IPS DF 4.7 (cell line): ENCODE measurements around the gene PTPRO.
A peak's percentile ranks its signal among the peaks of the same experiment; 100 is the strongest.

Source experiments
- DNase-seq: peaks from one replicate; pipeline ENCODE4 v3.0.0-alpha.2; 2013; ENCODE audit warnings: low spot score; ENCODE audit errors: extremely low read depth

The PTPRO gene

GRCh38 chr12:15322164-15323061 lies at the start of gene PTPRO:
TSS of gene PTPRO (plus strand) at chr12:15322508.
- peak; percentile 36 for DNase-seq

GRCh38 chr12:15273896-15274295 lies 48.4 kb upstream of the PTPRO start:
- no peak for DNase-seq

GRCh38 chr12:15274561-15274967 lies 47.7 kb upstream of the PTPRO start:
- DNase-seq: no peak

- peak; percentile 46 for DNase-seq
Observed at GRCh38 chr12:15276088-15276698, 46.1 kb upstream of the PTPRO start.

GRCh38 chr12:15278816-15279658 lies 43.3 kb upstream of the PTPRO start:
- no peak for DNase-seq

GRCh38 chr12:15280930-15281329 lies 41.4 kb upstream of the PTPRO start:
- no peak for DNase-seq

- no peak for DNase-seq
Observed at GRCh38 chr12:15289192-15289591, 33.1 kb upstream of the PTPRO start.

- DNase-seq: no peak
Observed at GRCh38 chr12:15293731-15294130, 28.6 kb upstream of the PTPRO start.

GRCh38 chr12:15299947-15300346 lies 22.4 kb upstream of the PTPRO start:
- no peak for DNase-seq

- no peak for DNase-seq
Observed at GRCh38 chr12:15304296-15304695, 18.0 kb upstream of the PTPRO start.

- DNase-seq: no peak
Observed at GRCh38 chr12:15306605-15307004, 15.7 kb upstream of the PTPRO start.

GRCh38 chr12:15307079-15307478 lies 15.2 kb upstream of the PTPRO start:
- no peak for DNase-seq

GRCh38 chr12:15318841-15319240 lies 3.5 kb upstream of the PTPRO start:
- no peak for DNase-seq

GRCh38 chr12:15320881-15321280 lies 1.4 kb upstream of the PTPRO start:
- no peak for DNase-seq

GRCh38 chr12:15323480-15323879 lies 1.2 kb downstream of the PTPRO start:
- no peak for DNase-seq

- no peak for DNase-seq
Observed at GRCh38 chr12:15329891-15330290, 7.6 kb downstream of the PTPRO start.

- DNase-seq: no peak
Observed at GRCh38 chr12:15334225-15334624, 11.9 kb downstream of the PTPRO start.

GRCh38 chr12:15335959-15336358 lies 13.7 kb downstream of the PTPRO start:
- no peak for DNase-seq

- DNase-seq: no peak
Observed at GRCh38 chr12:15336768-15337553, 14.7 kb downstream of the PTPRO start.

- DNase-seq: no peak
Observed at GRCh38 chr12:15341371-15341770, 19.1 kb downstream of the PTPRO start.

- no peak for DNase-seq
Observed at GRCh38 chr12:15344561-15344960, 22.3 kb downstream of the PTPRO start.
